GM12891 (cell line): ENCODE results near the gene ZNF420.
"Not testable (repeated sequence)": the region's sequence is repeated elsewhere in the genome, so short reads cannot be mapped to it uniquely, and the experiment has no call there.

Experiments used
- DNase-seq: peaks from one replicate; pipeline ENCODE4 v3.0.0; 2011; ENCODE audit warnings: low spot score; ENCODE audit not compliant: insufficient read length
- FAIRE-seq: peaks from 2 replicates; lab custom pipeline; 2011; peaks lifted over from hg19 to GRCh38; lab: Jason Lieb, UNC
- PAX5 ChIP-seq: IDR thresholded peaks from 2 replicates; pipeline ENCODE4 v1.6.1; 2011; ENCODE audit warnings: low read length, moderate library complexity, mild to moderate bottlenecking; ENCODE audit not compliant: insufficient read depth, severe bottlenecking
- POLR2A ChIP-seq: IDR thresholded peaks from 2 replicates; pipeline ENCODE4 v1.6.1; 2011; ENCODE audit warnings: low read depth, low read length, control low read depth
- POLR2AphosphoS5 ChIP-seq: IDR thresholded peaks from 2 replicates; pipeline ENCODE4 v1.6.1; 2011; ENCODE audit warnings: low read depth, low read length, control low read depth
- POU2F2 ChIP-seq: IDR thresholded peaks from 2 replicates; pipeline ENCODE4 v1.6.1; 2011; ENCODE audit warnings: low read depth, mild to moderate bottlenecking, control low read depth, low read length, moderate library complexity
- SPI1 ChIP-seq: IDR thresholded peaks from 2 replicates; pipeline ENCODE4 v1.6.1; 2011; ENCODE audit warnings: low read depth, low read length, control low read depth
- TAF1 ChIP-seq: IDR thresholded peaks from 2 replicates; pipeline ENCODE4 v1.6.1; 2011; ENCODE audit warnings: low read depth, low read length, control low read depth

The ZNF420 gene

DNA sequence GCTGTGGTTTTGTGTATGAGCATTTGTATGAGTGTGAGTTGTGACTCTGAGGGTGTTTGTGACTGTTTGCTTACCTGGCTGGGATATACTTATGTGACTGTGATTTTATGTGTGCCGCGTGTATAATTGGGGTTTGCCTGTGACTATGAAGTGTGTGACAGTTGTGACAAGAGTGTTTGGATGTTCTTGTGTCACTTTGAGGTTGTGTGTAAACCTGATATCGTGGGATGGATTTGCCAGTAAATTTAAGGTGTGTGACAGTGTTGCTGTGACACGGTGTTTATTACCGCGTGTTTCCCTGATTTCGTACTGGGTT, 442 bp downstream of the ZNF420 start:
- TF ChIP-seq POU2F2, result no peak
- no peak for TF ChIP-seq POLR2A
- no peak for TF ChIP-seq SPI1
- TF ChIP-seq PAX5, result no peak
- TF ChIP-seq POLR2AphosphoS5, result no peak
- no peak for TF ChIP-seq TAF1
- FAIRE-seq (no peak), DNase-seq (no peak)

DNA sequence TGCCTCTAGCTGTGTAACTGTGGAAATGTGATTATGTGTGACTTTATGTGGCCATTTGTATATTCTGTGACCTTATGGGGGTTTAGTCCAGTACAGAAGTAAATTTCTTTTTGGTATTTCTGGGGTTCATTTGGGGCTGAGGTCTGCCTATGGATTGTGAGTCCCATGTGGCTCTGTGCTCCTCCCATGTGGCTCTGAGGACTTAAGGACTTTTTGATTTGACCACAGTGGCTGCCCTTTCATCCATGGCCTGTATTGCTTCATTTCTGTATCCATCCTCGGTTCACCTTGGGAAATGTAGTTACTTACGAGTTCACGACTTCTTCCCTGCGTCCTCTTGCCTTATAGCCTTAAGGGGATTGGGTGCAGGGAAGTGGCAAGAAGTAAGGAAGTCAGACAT, 1.0 kb downstream of the ZNF420 start:
- FAIRE-seq, result no peak
- no peak for TF ChIP-seq POU2F2
- no peak for TF ChIP-seq POLR2AphosphoS5
- no peak for TF ChIP-seq SPI1
- TF ChIP-seq PAX5, result no peak
- no peak for TF ChIP-seq POLR2A
- no peak for TF ChIP-seq TAF1
- DNase-seq, result no peak

DNA sequence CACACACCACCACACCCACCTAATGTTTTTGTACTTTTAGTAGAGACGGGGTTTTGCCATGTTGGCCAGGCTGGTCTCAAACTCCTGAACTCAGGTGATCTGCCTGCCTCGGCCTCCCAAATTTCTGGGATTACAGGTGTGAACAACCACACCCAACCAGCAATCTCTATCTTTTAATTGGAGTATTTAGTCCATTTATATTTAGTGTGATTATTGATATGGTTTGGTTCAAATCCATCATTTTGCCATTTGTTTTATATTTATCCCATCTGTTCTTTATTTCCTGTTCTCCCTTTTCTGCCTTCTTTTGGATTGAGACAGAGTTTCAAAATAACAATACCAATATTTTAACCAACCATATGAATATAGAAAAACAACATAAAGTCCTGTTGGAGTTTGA, 4.1 kb downstream of the ZNF420 start:
- DNase-seq (no peak), FAIRE-seq (no peak)
- TF ChIP-seq POLR2AphosphoS5 (no peak), POU2F2 (no peak), TAF1 (no peak), SPI1 (no peak), PAX5 (no peak)

DNA sequence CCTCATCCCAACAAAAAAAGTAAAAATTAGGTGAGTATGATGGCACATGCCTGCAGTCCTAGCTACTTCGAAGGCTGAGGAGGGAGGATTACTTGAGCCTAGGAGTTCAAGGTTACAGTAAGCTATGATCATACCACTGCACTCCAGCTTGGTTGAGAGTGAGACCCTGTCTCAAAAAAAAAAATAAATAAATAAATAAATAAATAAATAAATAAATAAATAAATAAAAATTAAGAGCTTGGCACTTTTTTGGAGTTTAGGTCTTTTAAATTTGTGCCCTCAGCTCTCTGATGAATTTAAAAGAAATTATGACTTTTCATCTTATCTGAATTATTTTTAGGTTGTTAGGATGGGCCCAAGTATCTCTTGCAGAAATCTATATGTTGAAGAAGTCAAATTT, 8.9 kb downstream of the ZNF420 start:
- DNase-seq (no peak), FAIRE-seq (no peak)

DNA sequence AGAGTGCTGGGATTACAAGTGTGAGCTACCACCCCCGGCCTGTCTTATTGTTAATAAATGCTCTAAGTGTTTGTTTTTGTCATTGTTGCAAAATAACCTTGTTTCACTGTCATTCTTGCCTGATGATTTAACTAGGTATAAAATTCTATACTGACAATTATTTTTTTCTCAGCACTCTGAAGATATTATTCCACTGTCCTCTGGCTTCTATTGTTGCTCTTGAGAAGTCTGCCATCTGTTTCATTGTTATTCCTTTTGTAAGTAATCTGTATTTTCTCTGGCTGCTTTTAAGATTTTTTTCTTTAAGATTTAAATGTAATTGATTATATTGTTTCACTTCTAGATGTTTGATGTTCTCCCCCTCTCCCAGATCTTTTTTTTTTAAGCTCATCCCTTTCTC, 17.6 kb downstream of the ZNF420 start:
- no peak for TF ChIP-seq TAF1
- no peak for TF ChIP-seq PAX5
- TF ChIP-seq SPI1, result no peak
- TF ChIP-seq POLR2AphosphoS5, result no peak
- TF ChIP-seq POU2F2, result no peak
- no peak for TF ChIP-seq POLR2A
- FAIRE-seq (no peak), DNase-seq (no peak)

More for the DNA sequence above, 8.9 kb downstream of the ZNF420 start:
- TF ChIP-seq TAF1 (no peak), POLR2A (no peak), SPI1 (no peak), POU2F2 (no peak), PAX5 (no peak), POLR2AphosphoS5 (no peak)

DNA sequence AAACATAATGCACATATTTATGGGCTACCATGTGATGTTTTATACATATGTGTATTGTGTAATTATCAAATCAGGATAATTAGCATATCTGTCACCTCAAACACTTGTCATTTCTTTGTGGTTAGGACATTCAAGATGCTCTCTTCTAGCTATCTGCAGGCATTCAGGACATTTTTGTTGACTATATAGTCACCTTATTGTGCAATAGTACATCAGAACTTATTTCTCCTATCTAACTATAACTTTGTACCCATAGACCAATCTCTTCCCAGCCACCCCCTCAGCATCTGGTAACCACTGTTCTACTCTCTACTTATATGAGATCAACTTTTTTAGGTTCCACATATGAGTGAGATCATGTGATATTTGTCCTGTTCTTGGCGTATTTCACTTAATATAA, 20.3 kb downstream of the ZNF420 start:
- FAIRE-seq (no peak), DNase-seq (no peak)
- no peak for TF ChIP-seq PAX5
- TF ChIP-seq POU2F2, result no peak
- TF ChIP-seq POLR2A, result no peak
- TF ChIP-seq SPI1, result no peak
- TF ChIP-seq POLR2AphosphoS5, result no peak
- TF ChIP-seq TAF1, result no peak

DNA sequence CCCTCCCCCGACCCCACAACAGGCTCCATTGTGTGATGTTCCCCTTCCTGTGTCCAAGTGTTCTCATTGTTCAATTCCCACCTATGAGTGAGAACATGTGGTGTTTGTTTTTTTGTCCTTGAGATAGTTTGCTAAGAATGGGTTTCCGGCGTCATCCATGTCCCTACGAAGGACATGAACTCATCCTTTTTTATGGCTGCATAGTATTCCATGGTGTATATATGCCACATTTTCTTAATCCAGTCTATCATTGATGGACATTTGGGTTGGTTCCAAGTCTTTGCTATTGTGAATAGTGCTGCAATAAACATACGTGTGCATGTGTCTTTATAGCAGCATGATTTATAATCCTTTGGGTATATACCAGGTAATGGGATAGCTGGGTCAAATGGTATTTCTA, 25.9 kb downstream of the ZNF420 start:
- not testable (repeated sequence) for DNase-seq, FAIRE-seq

DNA sequence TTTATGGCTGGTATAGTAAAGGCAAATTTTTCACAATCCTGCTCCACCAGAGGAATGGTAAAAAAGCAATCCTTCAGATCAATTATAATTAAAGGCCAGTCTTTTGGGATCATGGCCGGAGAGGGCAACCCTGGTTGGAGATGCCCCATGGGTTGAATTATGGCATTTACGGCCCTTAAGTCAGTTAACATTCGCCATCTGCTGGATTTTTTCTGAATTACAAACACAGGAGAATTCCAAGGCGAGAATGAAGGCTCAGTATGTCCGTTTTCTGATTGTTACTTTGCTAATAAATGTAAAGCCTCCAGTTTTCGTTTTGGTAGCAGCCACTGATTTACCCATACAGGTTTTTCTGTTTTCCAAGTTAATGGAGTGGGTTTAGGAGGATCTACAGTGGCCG, 33.5 kb downstream of the ZNF420 start:
- not testable (repeated sequence) for FAIRE-seq, DNase-seq

DNA sequence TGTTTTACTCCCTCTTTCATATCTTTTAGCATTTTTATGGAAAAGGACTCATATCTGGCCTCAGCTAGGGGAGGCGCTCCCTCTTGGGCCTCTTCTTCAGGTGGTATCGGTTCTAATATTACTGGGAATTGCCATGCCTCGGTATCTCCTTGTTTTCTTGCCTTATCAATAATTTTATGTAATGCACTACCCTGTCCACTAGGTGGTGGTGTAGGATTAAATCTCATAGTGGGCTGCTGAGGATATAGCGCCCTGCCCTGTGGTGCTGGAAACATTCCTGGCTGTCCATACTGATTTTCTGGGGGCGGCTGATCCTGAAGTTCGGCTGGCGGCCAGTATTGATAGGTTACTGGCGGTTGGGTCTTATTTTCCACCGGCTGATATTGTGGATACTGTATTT, 35.8 kb downstream of the ZNF420 start:
- FAIRE-seq (no peak), DNase-seq (no peak)
- TF ChIP-seq TAF1 (no peak), POU2F2 (no peak), SPI1 (no peak), POLR2A (no peak), PAX5 (no peak), POLR2AphosphoS5 (no peak)

DNA sequence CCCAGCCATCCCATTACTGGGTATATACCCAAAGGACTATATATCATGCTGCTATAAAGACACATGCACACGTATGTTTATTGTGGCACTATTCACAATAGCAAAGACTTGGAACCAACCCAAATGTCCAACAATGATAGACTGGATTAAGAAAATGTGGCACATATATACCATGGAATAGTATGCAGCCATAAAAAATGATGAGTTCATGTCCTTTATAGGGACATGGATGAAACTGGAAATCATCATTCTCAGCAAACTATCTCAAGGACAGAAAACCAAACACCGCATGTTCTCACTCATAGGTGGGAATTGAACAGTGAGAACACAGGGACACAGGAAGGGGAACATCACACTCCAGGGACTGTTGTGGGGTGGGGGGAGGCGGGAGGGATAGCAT, 43.9 kb downstream of the ZNF420 start:
- DNase-seq, FAIRE-seq: not testable (repeated sequence)

DNA sequence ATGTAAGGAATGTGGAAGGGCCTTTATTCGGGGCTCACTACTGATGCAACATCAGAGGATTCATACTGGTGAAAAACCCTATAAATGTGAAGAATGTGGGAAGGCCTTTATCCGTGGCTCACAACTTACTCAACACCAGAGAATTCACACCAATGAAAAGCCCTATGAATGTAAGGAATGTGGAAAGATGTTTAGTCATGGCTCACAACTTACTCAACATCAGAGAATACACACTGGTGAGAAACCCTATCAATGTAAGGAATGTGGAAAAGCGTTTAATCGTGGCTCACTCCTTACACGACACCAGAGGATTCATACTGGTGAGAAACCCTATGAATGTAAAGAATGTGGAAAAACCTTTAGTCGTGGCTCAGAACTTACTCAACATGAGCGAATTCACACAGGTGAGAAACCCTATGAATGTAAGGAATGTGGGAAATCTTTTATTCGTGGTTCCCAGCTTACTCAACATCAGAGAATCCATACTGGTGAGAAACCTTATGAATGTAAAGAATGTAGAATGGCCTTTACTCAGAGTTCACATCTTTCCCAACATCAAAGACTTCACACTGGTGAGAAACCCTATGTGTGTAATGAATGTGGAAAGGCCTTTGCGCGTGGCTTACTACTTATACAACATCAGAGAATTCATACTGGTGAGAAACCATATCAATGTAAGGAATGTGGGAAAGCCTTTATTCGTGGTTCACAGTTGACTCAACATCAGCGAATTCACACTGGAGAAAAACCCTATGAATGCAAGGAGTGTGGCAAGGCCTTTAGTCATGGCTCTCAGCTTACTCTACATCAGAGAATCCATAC, 50.0 kb downstream of the ZNF420 start:
- no peak for FAIRE-seq
- TF ChIP-seq PAX5, result no peak
- no peak for TF ChIP-seq TAF1
- no peak for TF ChIP-seq SPI1
- no peak for TF ChIP-seq POLR2A
- TF ChIP-seq POU2F2, result no peak
- no peak for TF ChIP-seq POLR2AphosphoS5

DNA sequence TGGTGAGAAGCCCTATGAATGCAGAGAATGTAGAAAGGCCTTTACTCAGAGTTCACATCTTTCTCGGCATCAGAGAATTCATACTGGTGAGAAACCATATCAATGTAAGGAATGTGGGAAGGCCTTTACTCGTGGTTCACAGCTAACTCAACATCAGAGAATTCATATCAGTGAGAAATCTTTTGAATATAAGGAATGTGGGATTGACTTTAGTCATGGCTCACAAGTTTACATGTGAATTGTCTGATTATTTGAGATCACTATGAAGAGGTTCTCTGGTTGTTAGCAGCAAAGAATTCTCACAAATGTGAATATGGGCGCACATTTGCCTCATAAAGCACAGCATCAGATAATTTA, 50.6 kb downstream of the ZNF420 start:
- FAIRE-seq (no peak), DNase-seq (no peak)
- TF ChIP-seq POLR2AphosphoS5, result no peak
- no peak for TF ChIP-seq POLR2A
- TF ChIP-seq TAF1, result no peak
- no peak for TF ChIP-seq POU2F2
- TF ChIP-seq SPI1, result no peak
- TF ChIP-seq PAX5, result no peak

More for the DNA sequence above, 50.0 kb downstream of the ZNF420 start:
- DNase-seq, result no peak
